Measurements from ENCODE around the gene SSBP2. TPM values are rescaled to one million over a fixed set of nuclear protein-coding genes. Genes with fewer than 3 reads are reported as not detected.

The SSBP2 gene
- total RNA-seq, 2 donors from 2014 or later: 25.1 to 26.9 TPM

- Histone ChIP-seq H3K4me1 (replicated peaks) (no peaks in the 10 kb centered on the region), H3K4me3 (no peak overlapping the region), H3K9me3 (no peaks in the 10 kb centered on the region), H3K27ac (no peak overlapping the region), H3K36me3 (no peaks in the 10 kb centered on the region), H3K27me3 (replicated peaks; ENCODE audit: insufficient read depth) (no peaks in the 10 kb centered on the region)
- no peak for TF ChIP-seq POLR2A (IDR thresholded peaks at IDR 0.05)
- TF ChIP-seq CTCF (IDR thresholded peaks at IDR 0.05): no peak
- no peak for TF ChIP-seq POLR2AphosphoS5 (IDR thresholded peaks at IDR 0.05)
- WGBS: 65% methylated on average over 1 of the region's 1 CpG
- DNase-seq (ENCODE audit: low spot score): no peak
- intact Hi-C loops (cut with DNase I): no loop called here
These were observed 196.2 kb downstream of the SSBP2 start for GRCh38 chr5:81554647-81555046.

GRCh38 chr5:81553567-81554212 lies 197.2 kb downstream of the SSBP2 start:
- Histone ChIP-seq H3K4me3 (no peak overlapping the region), H3K27me3 (replicated peaks; ENCODE audit: insufficient read depth) (no peaks in the 10 kb centered on the region), H3K27ac (no peak overlapping the region), H3K9me3 (no peaks in the 10 kb centered on the region), H3K36me3 (no peaks in the 10 kb centered on the region), H3K4me1 (replicated peaks) (no peaks in the 10 kb centered on the region)
- DNase-seq (ENCODE audit: low spot score): no peak
- intact Hi-C loops (cut with DNase I): no loop called here
- 48% methylated on average over 1 of the region's 1 CpG for WGBS
- TF ChIP-seq POLR2A (IDR thresholded peaks at IDR 0.05): no peak
- no peak for TF ChIP-seq POLR2AphosphoS5 (IDR thresholded peaks at IDR 0.05)

GRCh38 chr5:81552852-81553566 lies 197.9 kb downstream of the SSBP2 start:
- TF ChIP-seq POLR2AphosphoS5 (IDR thresholded peaks at IDR 0.05) (no peak), CTCF (IDR thresholded peaks at IDR 0.05) (no peak), POLR2A (IDR thresholded peaks at IDR 0.05) (no peak)
- Histone ChIP-seq H3K9me3 (no peaks in the 10 kb centered on the region), H3K27ac (no peak overlapping the region), H3K4me3 (no peak overlapping the region), H3K27me3 (replicated peaks; ENCODE audit: insufficient read depth) (no peaks in the 10 kb centered on the region), H3K36me3 (no peaks in the 10 kb centered on the region), H3K4me1 (replicated peaks) (no peaks in the 10 kb centered on the region)
- intact Hi-C loops (cut with DNase I): no loop called here
- no peak for DNase-seq (ENCODE audit: low spot score)
- 79% methylated on average over 2 of the region's 2 CpGs for WGBS

GRCh38 chr5:81549123-81549522 lies 201.8 kb downstream of the SSBP2 start:
- DNase-seq (ENCODE audit: low spot score): no peak
- no peak for TF ChIP-seq POLR2A (IDR thresholded peaks at IDR 0.05)
- TF ChIP-seq CTCF (IDR thresholded peaks at IDR 0.05): no peak
- no peak for TF ChIP-seq POLR2AphosphoS5 (IDR thresholded peaks at IDR 0.05)
- Histone ChIP-seq H3K27ac (no peak overlapping the region), H3K27me3 (replicated peaks; ENCODE audit: insufficient read depth) (no peaks in the 10 kb centered on the region), H3K36me3 (no peaks in the 10 kb centered on the region), H3K4me3 (no peak overlapping the region), H3K9me3 (no peaks in the 10 kb centered on the region), H3K4me1 (replicated peaks) (no peaks in the 10 kb centered on the region)
- WGBS: 95% methylated on average over 7 of the region's 7 CpGs
- intact Hi-C loops (cut with DNase I): no loop called here

- intact Hi-C loops (cut with DNase I): no loop called here
- no peak overlapping the region for H3K27ac ChIP-seq
- H3K9me3 ChIP-seq: no peaks in the 10 kb centered on the region
- no peaks in the 10 kb centered on the region for H3K27me3 ChIP-seq (replicated peaks; ENCODE audit: insufficient read depth)
- no peak overlapping the region for H3K4me3 ChIP-seq
- H3K4me1 ChIP-seq (replicated peaks): no peaks in the 10 kb centered on the region
- 99% methylated on average over 3 of the region's 3 CpGs for WGBS
- no peak for DNase-seq (ENCODE audit: low spot score)
- TF ChIP-seq POLR2A (IDR thresholded peaks at IDR 0.05) (no peak), POLR2AphosphoS5 (IDR thresholded peaks at IDR 0.05) (no peak), CTCF (IDR thresholded peaks at IDR 0.05) (no peak)
- H3K36me3 ChIP-seq: no peaks in the 10 kb centered on the region
These were observed 203.9 kb downstream of the SSBP2 start for GRCh38 chr5:81547001-81547400.

Measured in prostate gland (tissue), 2 donors.